KOPT-K1 (cell line): ENCODE data around the gene PDSS2.
"Not testable (repeated sequence)": the region's sequence is repeated elsewhere in the genome, so short reads cannot be mapped to it uniquely, and the experiment has no call there.

Experiments
- H3K27ac ChIP-seq: fragments of 200-600 bp; sonication (generic); 2 replicates; pipeline ENCODE4 v1.5.1; 2016; ENCODE audit warnings: antibody characterized with exemption, mild to moderate bottlenecking, low read depth, low read length; ENCODE audit not compliant: poor library complexity, severe bottlenecking
- H3K36me3 ChIP-seq: fragments of 200-600 bp; sonication (generic); 2 replicates; pipeline ENCODE4 v1.5.1; 2017; ENCODE audit warnings: antibody characterized with exemption, mild to moderate bottlenecking, low read length, moderate library complexity; ENCODE audit not compliant: insufficient read depth
- H3K9me3 ChIP-seq: fragments of 200-600 bp; sonication (generic); 2 replicates; pipeline ENCODE4 v1.5.1; 2017; ENCODE audit warnings: antibody characterized with exemption, low read length, mild to moderate bottlenecking; ENCODE audit not compliant: insufficient read depth, poor library complexity, severe bottlenecking

The PDSS2 gene

DNA sequence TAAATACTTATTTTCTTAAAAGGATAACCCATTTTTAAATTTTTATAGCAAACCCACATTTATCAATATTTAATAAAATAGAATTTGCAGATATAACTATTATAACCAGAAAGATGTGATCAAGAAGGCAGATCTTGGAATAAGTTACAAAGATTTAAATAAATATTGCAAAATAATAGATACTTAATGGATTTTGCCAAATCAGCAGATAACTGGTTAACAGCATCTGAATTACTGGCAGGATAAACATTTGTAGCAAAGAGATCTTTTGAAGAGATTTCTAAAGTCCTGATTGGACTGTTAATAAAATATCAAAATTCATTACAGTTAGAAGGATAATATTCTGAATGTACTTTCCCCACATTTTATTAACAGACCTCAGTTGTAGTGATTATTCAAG, 144.2 kb downstream of the PDSS2 start:
- H3K36me3 ChIP-seq, result no peaks in the 10 kb centered on the region
- no peaks in the 10 kb centered on the region for H3K9me3 ChIP-seq
- no peak overlapping the region for H3K27ac ChIP-seq

DNA sequence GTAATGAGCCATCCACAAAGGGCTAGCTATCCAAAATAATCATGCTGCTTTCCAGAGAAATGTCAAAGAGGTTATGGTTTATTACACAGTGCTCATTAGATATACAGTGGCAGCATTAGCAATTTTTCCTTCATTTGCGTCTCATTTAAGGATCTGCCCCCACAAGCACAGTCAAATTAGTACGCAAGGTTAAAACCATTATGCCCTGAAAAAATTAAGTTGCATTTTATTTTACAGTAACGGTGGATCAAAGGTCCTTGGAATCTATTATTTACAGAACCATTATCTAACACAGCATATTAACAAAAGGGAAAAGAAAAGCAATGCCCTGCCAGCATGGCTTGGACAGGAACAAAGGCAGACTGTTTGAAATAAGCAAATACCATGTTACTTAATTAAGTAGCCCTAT, 144.8 kb downstream of the PDSS2 start:
- H3K27ac ChIP-seq, result no peak overlapping the region
- H3K36me3 ChIP-seq, result no peaks in the 10 kb centered on the region
- H3K9me3 ChIP-seq, result no peaks in the 10 kb centered on the region

- H3K27ac ChIP-seq, result no peak overlapping the region
- H3K9me3 ChIP-seq, result no peaks in the 10 kb centered on the region
- no peaks in the 10 kb centered on the region for H3K36me3 ChIP-seq
These were observed 145.6 kb downstream of the PDSS2 start for GRCh38 chr6:107313776-107314175.

DNA sequence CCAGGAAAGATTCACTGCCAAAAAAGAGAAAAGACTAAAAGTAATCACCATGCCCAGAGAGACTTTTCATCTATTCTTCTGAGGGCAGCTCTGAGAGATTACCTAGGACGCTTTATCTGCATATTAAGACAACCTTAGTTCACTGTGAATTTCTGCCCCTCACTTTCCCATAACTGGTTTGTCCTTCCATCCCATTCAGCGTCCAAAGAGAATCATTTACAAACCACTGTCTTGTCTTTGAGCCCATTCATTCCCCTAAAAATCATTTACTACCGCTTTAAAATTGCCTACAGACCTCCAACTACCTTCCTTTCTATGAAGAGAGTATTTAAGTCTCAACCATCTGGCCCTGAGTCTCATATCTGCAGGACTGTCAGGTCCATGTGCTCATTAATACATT, 149.0 kb downstream of the PDSS2 start:
- H3K36me3 ChIP-seq, result no peaks in the 10 kb centered on the region
- H3K9me3 ChIP-seq, result no peaks in the 10 kb centered on the region
- H3K27ac ChIP-seq, result no peak overlapping the region

DNA sequence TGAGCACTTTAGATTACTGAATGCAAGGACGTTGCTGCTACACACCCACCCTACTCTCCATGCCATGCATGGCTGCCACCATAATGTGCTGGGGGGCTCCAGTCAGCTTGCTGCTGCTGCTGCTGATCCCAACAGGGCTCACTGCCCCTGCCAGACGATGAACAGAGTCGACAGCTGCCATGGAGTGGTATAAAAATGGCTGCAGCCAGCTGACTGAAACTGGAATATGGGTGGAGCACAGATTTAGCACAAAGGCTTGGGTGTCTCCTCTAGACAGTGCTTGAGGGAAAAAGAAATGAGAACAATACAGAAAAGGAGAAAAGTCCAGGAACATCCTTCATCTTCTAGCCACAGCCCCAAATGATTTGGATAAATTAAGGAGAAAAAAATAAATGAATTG, 150.7 kb downstream of the PDSS2 start:
- Histone ChIP-seq H3K9me3 (no peaks in the 10 kb centered on the region), H3K27ac (no peak overlapping the region), H3K36me3 (no peaks in the 10 kb centered on the region)

- H3K36me3 ChIP-seq, H3K9me3 ChIP-seq: not testable (repeated sequence)
These were observed 153.4 kb downstream of the PDSS2 start for GRCh38 chr6:107305994-107306393.

DNA sequence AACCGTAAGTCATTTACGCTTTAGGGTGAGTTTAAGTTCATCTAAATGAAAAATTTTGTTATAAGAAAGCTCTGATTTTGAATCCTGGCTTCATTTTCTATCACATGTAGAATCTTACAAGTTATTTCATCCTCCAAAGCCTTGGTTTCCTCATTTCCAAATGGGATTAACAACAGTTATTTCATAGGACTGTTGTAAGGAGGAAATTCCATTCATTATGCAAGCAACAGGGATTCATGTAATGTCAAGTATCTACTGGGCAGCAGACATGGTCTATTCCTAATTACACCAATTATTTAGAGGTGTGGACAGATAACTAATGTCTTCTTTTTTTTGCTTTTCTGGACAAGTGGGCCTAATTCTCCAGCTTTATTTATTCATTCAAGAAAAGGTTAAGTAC, 154.0 kb downstream of the PDSS2 start:
- H3K27ac ChIP-seq, result no peak overlapping the region
- H3K36me3 ChIP-seq, result no peaks in the 10 kb centered on the region
- no peaks in the 10 kb centered on the region for H3K9me3 ChIP-seq

More at GRCh38 chr6:107305994-107306393, 153.4 kb downstream of the PDSS2 start:
- H3K27ac ChIP-seq, result not testable (repeated sequence)

- Histone ChIP-seq H3K9me3 (no peaks in the 10 kb centered on the region), H3K36me3 (no peaks in the 10 kb centered on the region), H3K27ac (no peak overlapping the region)
These were observed 154.8 kb downstream of the PDSS2 start for GRCh38 chr6:107304421-107305025.

- no peaks in the 10 kb centered on the region for H3K9me3 ChIP-seq
- no peak overlapping the region for H3K27ac ChIP-seq
- no peaks in the 10 kb centered on the region for H3K36me3 ChIP-seq
These were observed 166.0 kb downstream of the PDSS2 start for GRCh38 chr6:107293350-107293749.

GRCh38 chr6:107292715-107293271, 166.6 kb downstream of the PDSS2 start:
- Histone ChIP-seq H3K9me3 (no peaks in the 10 kb centered on the region), H3K36me3 (no peaks in the 10 kb centered on the region), H3K27ac (no peak overlapping the region)

DNA sequence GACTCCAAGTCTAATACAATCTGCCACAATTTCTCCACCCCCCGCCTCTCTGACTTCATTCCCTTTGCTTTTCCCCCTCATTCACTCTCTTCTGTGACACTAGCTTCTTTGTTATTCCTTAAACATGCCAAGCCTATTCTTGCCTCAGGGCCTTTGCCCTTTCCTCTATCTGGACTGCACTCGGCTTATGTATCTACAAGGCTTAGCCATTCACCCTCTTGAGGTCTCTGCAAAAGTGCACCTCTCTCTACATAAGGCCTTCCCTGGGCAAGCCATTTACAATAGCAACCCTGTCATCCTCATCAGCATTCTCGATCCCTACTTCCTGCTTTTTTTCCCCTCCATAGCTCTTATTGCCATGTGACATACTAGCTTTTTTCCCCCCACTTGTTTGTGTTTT, 168.9 kb downstream of the PDSS2 start:
- Histone ChIP-seq H3K27ac (no peak overlapping the region), H3K9me3 (no peaks in the 10 kb centered on the region), H3K36me3 (no peaks in the 10 kb centered on the region)

DNA sequence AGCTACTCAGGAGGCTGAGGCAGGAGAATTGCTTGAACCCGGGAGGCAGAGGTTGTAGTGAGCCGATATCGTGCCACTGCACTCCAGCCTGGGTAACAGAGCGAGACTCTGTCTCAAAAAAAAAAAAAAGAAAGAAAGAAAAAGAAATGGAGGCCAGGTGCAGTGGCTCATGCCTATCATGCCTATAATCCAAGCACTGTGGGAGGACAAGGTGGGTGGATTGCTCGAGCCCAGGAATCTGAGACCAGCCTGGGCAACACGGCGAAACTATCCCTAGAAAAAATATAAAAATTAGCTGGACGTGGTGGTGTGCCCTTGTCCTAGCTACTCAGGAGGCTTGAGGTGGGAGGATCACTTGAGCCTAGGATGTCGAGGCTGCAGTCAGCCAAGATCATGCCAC, 170.1 kb downstream of the PDSS2 start:
- not testable (repeated sequence) for H3K9me3 ChIP-seq, H3K36me3 ChIP-seq, H3K27ac ChIP-seq

GRCh38 chr6:107285683-107286082, 173.7 kb downstream of the PDSS2 start:
- not testable (repeated sequence) for H3K27ac ChIP-seq, H3K36me3 ChIP-seq, H3K9me3 ChIP-seq

DNA sequence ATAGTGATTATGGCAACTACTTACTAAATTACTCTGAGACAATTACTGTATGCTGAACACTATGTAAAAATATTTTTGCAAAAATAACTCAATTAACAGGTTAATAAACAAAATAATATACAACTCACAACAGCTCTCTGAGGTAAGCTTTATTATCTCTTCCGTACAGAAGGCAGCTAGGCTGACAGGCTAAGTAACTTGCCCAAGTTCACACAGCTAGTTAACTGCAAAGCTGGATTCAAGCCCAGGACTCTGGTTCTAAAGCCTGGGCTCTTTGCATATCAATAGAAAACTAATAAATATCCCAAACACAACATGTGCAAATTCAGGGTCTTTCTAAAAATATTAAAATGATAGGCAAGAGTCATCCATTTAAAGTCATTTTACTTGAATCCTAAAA, 174.6 kb downstream of the PDSS2 start:
- no peaks in the 10 kb centered on the region for H3K9me3 ChIP-seq
- H3K27ac ChIP-seq, result no peak overlapping the region
- H3K36me3 ChIP-seq, result no peaks in the 10 kb centered on the region

DNA sequence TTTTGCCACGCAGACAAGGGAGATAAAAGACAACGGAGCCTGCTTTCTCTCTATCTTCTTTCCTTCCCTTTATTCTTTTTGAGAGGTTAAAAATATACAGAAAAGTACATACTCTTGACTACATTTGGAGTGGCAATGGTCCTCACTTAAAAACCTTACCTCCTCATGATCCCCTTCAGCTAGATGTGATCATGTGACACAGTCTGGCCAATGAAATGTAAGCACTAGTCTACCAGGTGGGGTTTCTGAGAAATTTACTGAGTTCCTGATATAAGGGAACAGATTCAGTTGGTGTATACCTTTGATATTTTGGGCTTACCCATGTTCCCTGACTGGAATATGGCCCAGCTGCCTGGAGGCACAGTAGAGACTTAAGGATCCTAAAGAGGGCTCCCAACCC, 178.6 kb downstream of the PDSS2 start:
- Histone ChIP-seq H3K9me3 (no peaks in the 10 kb centered on the region), H3K27ac (no peak overlapping the region), H3K36me3 (no peaks in the 10 kb centered on the region)

GRCh38 chr6:107280001-107280400, 179.4 kb downstream of the PDSS2 start:
- H3K9me3 ChIP-seq, H3K27ac ChIP-seq, H3K36me3 ChIP-seq: not testable (repeated sequence)
